ENCODE results near the gene OOSP4A.

OOSP4A gene

DNA sequence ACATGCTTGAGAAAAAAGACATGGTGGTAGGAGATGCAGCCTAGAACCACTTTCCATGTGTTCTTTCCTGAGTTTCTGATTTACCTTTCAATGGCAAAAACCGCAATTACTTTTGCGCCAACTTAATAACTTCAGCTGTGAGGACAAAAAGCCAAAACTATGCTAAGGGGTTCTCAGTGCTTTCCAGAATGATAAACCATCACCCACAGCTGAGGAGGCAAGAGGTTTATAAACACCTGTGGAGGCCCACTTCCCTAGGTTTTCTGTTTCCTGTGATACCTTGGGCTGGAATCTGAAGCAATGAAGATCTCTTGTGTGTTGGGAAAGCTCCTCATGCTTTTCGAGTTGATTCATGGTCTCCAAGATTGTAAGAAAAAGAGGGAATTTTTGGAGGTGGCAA lies at the start of gene OOSP4A:
OOSP4A (plus strand) TSS at position 301 of the 400 bp plus-strand sequence; CDS start at position 301, 0 bp downstream.
- DNase-seq (ENCODE audit: low read depth): no peak

DNA sequence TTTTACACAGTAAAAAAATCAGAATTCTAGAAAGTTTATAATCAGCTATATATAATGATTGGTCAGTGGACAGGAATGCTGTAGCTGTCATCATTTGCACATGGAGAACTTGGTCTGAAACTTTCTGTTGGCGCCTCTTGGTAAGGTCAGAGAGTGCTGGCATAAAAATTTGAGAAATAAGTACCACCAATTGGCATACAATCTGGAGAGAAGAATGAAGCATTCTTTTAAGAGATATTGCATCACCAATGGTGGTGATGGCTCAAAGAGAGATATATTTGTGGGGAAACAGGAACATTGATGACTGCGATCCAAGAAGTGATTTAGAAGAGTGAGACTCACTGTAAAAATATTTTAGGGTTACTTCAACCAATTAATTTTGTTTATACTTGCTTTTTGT lies 45.4 kb upstream of the OOSP4A start:
- no peak for DNase-seq (ENCODE audit: low read depth)

DNA sequence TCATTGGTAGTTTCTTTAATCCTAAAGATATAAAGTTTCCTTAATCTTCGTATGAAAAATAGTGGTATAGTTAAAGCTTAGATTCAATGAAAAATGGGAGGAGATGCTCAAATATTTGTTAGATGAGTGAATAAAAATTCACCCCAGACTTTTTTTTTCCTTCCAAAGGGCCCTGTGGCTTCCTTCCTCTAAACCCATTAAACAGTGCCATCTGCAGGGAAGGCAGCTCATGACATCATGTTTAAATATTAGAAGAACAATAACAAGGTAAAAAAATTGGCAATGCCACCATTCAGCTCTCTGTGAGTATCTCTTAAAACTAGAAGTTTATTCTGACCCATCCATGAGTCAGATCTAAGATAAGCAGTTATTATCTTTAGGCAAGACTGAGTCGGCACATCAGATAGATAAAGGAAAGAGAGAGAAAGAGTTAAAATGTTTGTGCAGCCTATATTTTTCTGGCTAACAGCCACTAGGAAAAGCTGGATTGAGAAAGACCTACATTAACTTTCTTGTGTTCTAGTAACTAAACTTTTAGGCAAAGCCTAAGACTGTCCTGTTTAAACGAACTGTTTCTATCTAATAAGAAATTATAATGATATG lies 44.7 kb upstream of the OOSP4A start:
- no peak for DNase-seq (ENCODE audit: low read depth)

DNA sequence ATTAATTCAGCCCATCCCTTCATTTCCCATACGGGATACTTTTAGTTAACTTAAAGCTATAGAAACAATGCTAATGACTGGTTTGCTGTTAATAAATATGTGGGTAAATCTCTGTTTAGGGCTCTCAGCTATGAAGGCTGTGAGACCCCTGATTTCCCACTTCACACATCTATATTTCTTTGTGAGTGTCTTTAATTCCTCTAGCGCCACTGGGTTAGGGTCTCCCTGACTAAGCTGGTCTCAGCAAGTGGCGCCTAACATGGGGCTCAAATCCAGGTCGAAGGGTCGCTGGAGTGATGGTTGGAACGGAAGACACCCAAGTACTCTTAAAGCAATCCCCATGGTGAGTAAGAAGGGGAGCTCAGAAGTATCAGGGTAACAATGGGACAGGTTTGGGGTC lies 40.0 kb upstream of the OOSP4A start:
- no peak for DNase-seq (ENCODE audit: low read depth)

DNA sequence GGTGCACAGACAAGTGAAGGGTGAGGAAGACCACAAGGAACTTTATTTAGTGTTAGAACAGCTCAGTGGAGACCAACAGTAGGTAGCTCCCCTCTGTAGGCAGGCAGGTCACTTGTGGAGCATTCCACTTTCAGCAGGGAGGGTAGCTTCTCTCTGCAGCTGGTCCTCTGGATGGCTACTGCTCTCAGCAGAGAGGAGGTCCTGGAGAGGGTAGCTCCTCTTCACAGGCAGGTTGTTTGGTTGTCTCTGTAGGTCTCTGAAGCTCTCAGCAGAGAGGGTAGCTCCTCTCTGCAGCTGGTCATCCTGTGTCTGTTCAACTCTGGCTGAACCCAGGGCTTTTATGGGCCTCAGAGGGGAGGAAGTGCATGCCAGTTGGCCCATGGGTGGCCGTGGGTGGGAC lies 32.1 kb upstream of the OOSP4A start:
- no peak for DNase-seq (ENCODE audit: low read depth)

DNA sequence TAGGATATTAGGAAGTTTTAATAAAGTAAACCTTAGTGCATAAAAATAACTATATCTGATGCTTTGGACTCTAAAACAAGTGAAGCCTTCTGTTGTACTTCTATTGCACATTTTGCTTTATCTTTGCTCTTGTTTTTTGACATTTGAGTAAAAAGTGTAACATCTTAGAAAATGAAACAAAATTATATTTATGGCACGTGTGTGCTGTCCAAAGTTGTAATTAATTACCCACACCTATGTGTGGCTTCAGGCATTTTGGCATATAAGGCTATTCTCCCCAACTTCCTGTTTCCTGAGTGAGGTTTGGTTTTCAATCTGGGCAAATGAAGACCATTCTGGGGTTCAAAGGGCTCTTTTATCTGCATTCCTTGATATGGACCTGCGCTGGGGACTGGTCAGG lies 25.7 kb upstream of the OOSP4A start, which contains the start of gene OOSP1:
OOSP1 (plus strand) TSS at position 301 of the 400 bp plus-strand sequence; CDS start at position 324, 23 bp downstream.
- no peak for DNase-seq (ENCODE audit: low read depth)

DNA sequence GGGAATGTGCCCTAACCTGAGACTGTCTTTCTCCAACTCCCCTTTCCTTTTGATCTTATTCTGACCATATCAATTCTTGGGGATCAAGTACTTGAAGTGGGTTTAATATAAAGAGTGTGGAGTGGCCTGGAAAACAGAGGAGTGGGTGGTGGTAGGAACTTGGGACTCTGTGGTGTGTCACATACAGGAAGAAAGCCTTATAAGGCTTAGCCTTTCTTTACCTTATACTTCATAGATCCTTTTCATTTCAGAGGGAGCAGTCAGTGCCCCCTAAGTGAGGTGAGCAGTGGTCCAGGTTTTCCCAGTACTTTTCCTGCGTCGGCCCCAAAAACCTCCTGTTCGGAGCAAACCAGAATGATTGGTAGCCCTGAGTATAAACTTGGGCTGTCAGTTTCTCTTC lies 25.1 kb upstream of the OOSP4A start:
- no peak for DNase-seq (ENCODE audit: low read depth)

DNA sequence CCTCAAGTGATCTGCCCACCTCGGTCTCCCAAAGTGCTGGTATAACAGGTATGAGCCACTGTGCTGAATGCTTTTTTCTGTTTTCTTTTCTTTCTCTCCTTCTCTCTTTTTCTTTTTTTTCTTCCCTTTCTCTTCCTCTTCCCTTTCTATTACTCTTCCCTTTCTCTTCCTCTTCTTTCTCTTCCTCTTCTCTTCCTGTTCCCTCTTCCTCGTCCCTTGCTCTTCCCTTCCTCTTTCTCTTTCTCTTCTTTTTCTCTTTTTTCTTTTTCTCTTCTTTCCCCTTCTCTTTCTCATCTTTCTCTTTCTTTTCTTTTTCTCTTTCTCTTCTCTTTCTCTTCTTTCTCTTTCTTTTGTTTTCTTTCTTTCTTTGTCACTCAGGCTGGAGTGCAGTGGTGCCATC lies 24.4 kb upstream of the OOSP4A start:
- no peak for DNase-seq (ENCODE audit: low read depth)

DNA sequence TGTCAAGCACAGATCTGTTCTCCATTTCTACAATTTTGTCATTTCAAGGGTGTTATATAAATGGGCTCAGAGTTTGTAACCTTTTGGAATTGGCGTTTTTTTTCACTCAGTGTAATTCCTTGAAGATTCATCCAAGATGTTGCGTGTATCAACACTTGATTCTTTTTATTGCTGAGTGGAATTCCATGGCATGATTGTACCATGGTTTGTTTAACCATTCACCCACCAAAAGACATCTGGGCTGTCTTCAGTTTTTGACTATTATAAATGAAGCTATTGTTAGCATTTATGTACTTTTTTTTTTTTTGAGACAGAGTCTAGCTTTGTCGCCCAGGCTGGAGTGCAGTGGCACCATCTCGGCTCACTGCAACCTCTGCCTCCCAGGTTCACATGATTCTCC lies 22.7 kb upstream of the OOSP4A start:
- DNase-seq (ENCODE audit: low read depth): no peak

- DNase-seq (ENCODE audit: low read depth): no peak
Observed at GRCh38 chr11:59943997-59944714, 19.7 kb upstream of the OOSP4A start.

DNA sequence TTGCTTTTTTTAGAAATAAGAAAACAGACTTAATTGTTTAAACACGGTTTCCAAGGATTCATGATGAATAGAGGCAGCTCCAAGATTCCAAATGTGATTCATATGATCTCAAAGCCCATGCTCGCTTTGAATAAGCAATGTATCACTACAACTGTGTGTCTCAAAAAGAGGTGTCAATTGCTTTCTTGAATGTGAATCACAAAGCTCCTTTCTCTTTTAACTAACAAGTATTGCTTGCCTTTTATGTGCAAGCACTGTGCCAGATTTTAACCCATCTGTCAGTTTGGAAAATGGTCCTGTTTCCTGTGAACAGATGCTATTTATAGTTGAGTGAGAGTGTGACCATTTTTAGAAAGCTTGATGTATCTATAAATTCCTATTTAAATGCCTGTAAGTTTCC lies 19.1 kb upstream of the OOSP4A start:
- DNase-seq (ENCODE audit: low read depth): no peak

- no peak for DNase-seq (ENCODE audit: low read depth)
Observed at GRCh38 chr11:59953463-59954218, 10.2 kb upstream of the OOSP4A start.

DNA sequence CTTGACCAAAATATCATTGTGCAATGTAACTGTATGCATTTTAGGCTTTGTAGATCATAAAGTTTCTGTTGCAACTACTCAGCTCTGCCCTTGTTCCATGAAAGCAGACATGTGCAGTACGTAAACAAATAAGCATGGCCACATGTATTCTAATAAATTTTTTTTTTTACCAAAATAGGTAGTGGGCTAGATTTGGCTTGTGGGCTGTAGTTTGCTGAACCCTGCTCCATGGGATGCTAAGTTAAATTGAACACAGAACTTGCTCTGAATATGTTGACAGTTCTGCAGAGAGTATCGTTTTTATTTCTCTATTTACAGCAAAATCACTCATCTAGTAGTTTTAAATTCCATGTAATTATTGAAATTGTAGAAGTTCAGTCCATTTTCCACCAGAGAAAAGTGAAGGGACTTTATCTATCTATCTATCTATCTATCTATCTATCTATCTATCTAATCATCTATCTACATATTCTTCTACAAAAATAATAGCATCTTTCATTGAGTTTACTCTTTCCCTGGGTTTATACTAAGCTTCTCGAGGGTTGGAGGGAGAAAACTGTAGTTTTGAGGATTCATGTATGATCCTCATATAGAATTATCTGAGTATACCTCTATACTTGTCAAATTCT lies 9.5 kb upstream of the OOSP4A start:
- DNase-seq (ENCODE audit: low read depth): no peak

- no peak for DNase-seq (ENCODE audit: low read depth)
Observed at GRCh38 chr11:59957094-59957493, 6.7 kb upstream of the OOSP4A start.

GRCh38 chr11:59960502-59961381 lies 3.1 kb upstream of the OOSP4A start:
- DNase-seq (ENCODE audit: low read depth): no peak

GRCh38 chr11:59962107-59962482 lies 1.7 kb upstream of the OOSP4A start:
- no peak for DNase-seq (ENCODE audit: low read depth)

DNA sequence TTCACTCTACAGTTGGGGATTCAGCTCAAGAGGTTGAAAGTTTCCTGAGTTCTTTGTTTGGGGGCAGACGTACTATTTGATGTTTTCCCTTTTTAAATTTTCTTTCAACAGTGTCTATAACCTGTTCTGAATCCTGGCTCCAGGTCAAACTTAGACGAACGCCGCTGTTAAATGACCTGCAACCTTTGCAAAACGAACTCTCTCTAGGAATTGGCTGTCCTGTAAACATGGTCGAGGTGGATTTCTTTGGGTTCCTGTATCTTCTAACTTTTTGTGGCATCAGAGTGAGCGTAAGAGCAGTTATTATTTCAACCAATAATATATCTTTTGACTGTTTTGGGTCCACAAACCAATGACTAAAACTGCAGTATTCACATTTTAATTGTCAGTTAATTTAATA lies 1.6 kb downstream of the OOSP4A start:
- no peak for DNase-seq (ENCODE audit: low read depth)

DNA sequence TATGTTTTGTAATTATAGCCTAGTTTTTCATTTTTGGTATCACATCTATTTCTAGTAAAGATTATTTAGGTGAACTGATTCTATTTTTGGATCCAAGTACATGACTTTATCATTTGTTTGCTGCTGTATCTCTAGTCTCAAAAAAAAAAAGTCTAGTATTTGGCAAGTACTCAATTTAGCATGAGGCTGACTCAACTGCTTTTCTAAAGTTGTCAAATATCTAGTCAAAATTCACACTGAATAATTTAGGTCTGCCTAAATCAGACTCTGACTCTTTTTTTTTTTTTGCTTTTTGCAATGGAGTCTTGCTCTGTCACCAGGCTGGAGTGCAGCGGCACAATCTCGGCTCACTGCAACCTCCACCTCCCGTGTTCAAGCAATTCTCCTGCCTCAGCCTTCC lies 2.4 kb downstream of the OOSP4A start:
- no peak for DNase-seq (ENCODE audit: low read depth)

GRCh38 chr11:59967677-59968394 lies 4.0 kb downstream of the OOSP4A start:
- no peak for DNase-seq (ENCODE audit: low read depth)

GRCh38 chr11:59968395-59968783 lies 4.6 kb downstream of the OOSP4A start:
- DNase-seq (ENCODE audit: low read depth): no peak

GRCh38 chr11:59973097-59973496 lies 9.3 kb downstream of the OOSP4A start:
- DNase-seq (ENCODE audit: low read depth): no peak

Data from fibroblast of gingiva (primary cell).